ENCODE results near the gene SLC26A4. TPM values are rescaled to one million over a fixed set of nuclear protein-coding genes. Genes with fewer than 3 reads are reported as not detected.

Gene SLC26A4
- 0.05 and 0.44 TPM in 2 replicates for total RNA-seq

GRCh38 chr7:107660381-107661080, at the start of gene SLC26A4:
Gene SLC26A4, plus strand, starts transcription at chr7:107660828. Its CDS starts 814 bp downstream, at chr7:107661642.

GRCh38 chr7:107743567-107744344, 83.1 kb downstream of the SLC26A4 start, which contains the start of gene CBLL1:
Gene CBLL1, plus strand, starts transcription at chr7:107744142. Its CDS starts 22 bp downstream, at chr7:107744164.

Other genes with a start within 250 kb of the SLC26A4 start
- not detected in 2 replicates for gene GPR22, start 190.8 kb upstream of the SLC26A4 start, total RNA-seq
- gene COG5, start 96.9 kb upstream of the SLC26A4 start, total RNA-seq: 13.0 and 73.8 TPM in 2 replicates
- 1.8 and 3.6 TPM in 2 replicates for gene DUS4L, start 96.9 kb upstream of the SLC26A4 start, total RNA-seq
- 54.1 and 76.3 TPM in 2 replicates for gene BCAP29, start 80.6 kb upstream of the SLC26A4 start, total RNA-seq
- gene CBLL1, start 83.3 kb downstream of the SLC26A4 start, total RNA-seq: 7.7 and 17.5 TPM in 2 replicates
- not detected in 2 replicates for gene SLC26A3, start 142.4 kb downstream of the SLC26A4 start, total RNA-seq
- gene DLD, start 230.4 kb downstream of the SLC26A4 start, total RNA-seq: 30.4 and 61.6 TPM in 2 replicates